Body of pancreas (tissue), 4 donors: ENCODE measurements around the gene CTTNBP2. TPM values are rescaled to one million over a fixed set of nuclear protein-coding genes. Genes with fewer than 3 reads are reported as not detected.

Experiments
- ATAC-seq: fragments of 150-250 bp; one replicate; pipeline ENCODE4 v1.9.1; 2016
- DNase-seq, 4 donors: peaks; one replicate each; pipeline ENCODE4 v3.0.0-alpha.2; 2019
- H3K27ac ChIP-seq, 4 donors: fragments of 200-600 bp; sonication (generic); 1 replicate in 3 of 4; 2 replicates in 1 of 4; pipeline versions ENCODE4 v1.5.1 to v1.6.1; 2016 to 2019; ENCODE audit warnings: mild to moderate bottlenecking in 1 of 4, mixed read lengths in 1 of 4, moderate library complexity in 1 of 4
- H3K27me3 ChIP-seq, 2 donors: fragments of 200-600 bp; sonication (generic); one replicate each; pipeline ENCODE4 v1.6.0; 2016; ENCODE audit warnings: mild to moderate bottlenecking in 1 of 2
- H3K36me3 ChIP-seq, 2 donors: fragments of 200-600 bp; sonication (generic); replicated peaks in 1 of 2; 2 replicates each; pipeline ENCODE4 v1.5.1; 2016; ENCODE audit warnings: low read depth in 2 of 2; ENCODE audit not compliant: insufficient read depth in 1 of 2
- H3K4me1 ChIP-seq: fragments of 200-600 bp; sonication (generic); one replicate; pipeline ENCODE4 v1.6.0; 2016
- H3K4me3 ChIP-seq, 2 donors: fragments of 200-600 bp; sonication (generic); 1 replicate in 1 of 2; 2 replicates in 1 of 2; pipeline ENCODE4 v1.5.1; 2016 to 2019
- H3K9me3 ChIP-seq, 3 donors: fragments of 200-600 bp; sonication (generic); 1 replicate in 2 of 3; 2 replicates in 1 of 3; pipeline ENCODE4 v1.5.1; 2016
- CTCF ChIP-seq, 7 experiments: fragments of 450-650 bp in 4 of 7; fragments of 200-600 bp in 3 of 7; sonication (generic) in 3 of 7; IDR thresholded peaks; one replicate each; pipeline ENCODE4 v1.5.1; 2016 to 2019; ENCODE audit warnings: antibody characterized with exemption in 7 of 7
- POLR2A ChIP-seq, 3 donors: fragments of 450-650 bp; IDR thresholded peaks; one replicate each; pipeline ENCODE4 v1.6.1; 2016; ENCODE audit warnings: antibody characterized with exemption in 3 of 3, mild to moderate bottlenecking in 2 of 3
- WGBS, 2 donors: methylation state at CpG; one replicate each; pipeline ENCODE4 v1.1.5; 2017; 5-methylcytosine and 5-hydroxymethylcytosine counted together
- intact Hi-C: fragments of 100-400 bp; cut with DNase I; formaldehyde crosslinking; loops from one replicate; pipeline ENCODE4 v1.15.1; 2023
- total RNA-seq, 2 donors: library from RNA; depleted of rRNA; stranded (reverse); fragments of >200 nt; gene quantifications; one replicate each; pipeline ENCODE4 v1.1.0, GENCODE V29; 2016

Gene CTTNBP2
- total RNA-seq, 2 donors from 2014 or later, result 18.5 to 25.7 TPM

- Histone ChIP-seq H3K4me1 (no peaks in the 10 kb centered on the region), H3K4me3 (no peak overlapping the region), H3K27ac (no peak overlapping the region), H3K27me3 (no peaks in the 10 kb centered on the region), H3K36me3 (no peaks in the 10 kb centered on the region), H3K9me3 (no peaks in the 10 kb centered on the region)
- no peak for TF ChIP-seq POLR2A (IDR thresholded peaks at IDR 0.05)
- no peak for TF ChIP-seq CTCF (IDR thresholded peaks at IDR 0.05)
- no peak for DNase-seq
- no peak for ATAC-seq
- intact Hi-C loops, result no loop called here
Observed at GRCh38 chr7:117707080-117707479, 166.2 kb downstream of the CTTNBP2 start.

GRCh38 chr7:117706210-117706609 lies 167.0 kb downstream of the CTTNBP2 start:
- Histone ChIP-seq H3K36me3 (no peaks in the 10 kb centered on the region), H3K4me3 (no peak overlapping the region), H3K4me1 (no peaks in the 10 kb centered on the region), H3K27ac (no peak overlapping the region), H3K9me3 (no peaks in the 10 kb centered on the region), H3K27me3 (no peaks in the 10 kb centered on the region)
- ATAC-seq (no peak), DNase-seq (no peak)
- intact Hi-C loops, result no loop called here
- WGBS, 2 donors, result 68 to 75% methylated on average over 2 of the region's 2 CpGs
- TF ChIP-seq POLR2A (IDR thresholded peaks at IDR 0.05), result no peak
- TF ChIP-seq CTCF (IDR thresholded peaks at IDR 0.05), result no peak

- intact Hi-C loops, result no loop called here
- 73 to 82% methylated on average over 4 of the region's 4 CpGs for WGBS, 2 donors
- TF ChIP-seq CTCF (IDR thresholded peaks at IDR 0.05) (no peak), POLR2A (IDR thresholded peaks at IDR 0.05) (no peak)
- ATAC-seq, result no peak
- no peaks in the 10 kb centered on the region for H3K4me1 ChIP-seq
- H3K4me3 ChIP-seq, result no peak overlapping the region
- no peaks in the 10 kb centered on the region for H3K36me3 ChIP-seq
- DNase-seq, result no peak
- H3K27me3 ChIP-seq, result no peaks in the 10 kb centered on the region
- no peaks in the 10 kb centered on the region for H3K9me3 ChIP-seq
- H3K27ac ChIP-seq, result no peak overlapping the region
Observed at GRCh38 chr7:117705630-117706029, 167.6 kb downstream of the CTTNBP2 start.

- H3K27me3 ChIP-seq, result no peaks in the 10 kb centered on the region
- 65 to 67% methylated on average over 3 of the region's 3 CpGs for WGBS, 2 donors
Observed at GRCh38 chr7:117704063-117704462, 169.2 kb downstream of the CTTNBP2 start.

More at GRCh38 chr7:117704063-117704462, 169.2 kb downstream of the CTTNBP2 start:
- ATAC-seq (no peak), DNase-seq (no peak)
- no peaks in the 10 kb centered on the region for H3K36me3 ChIP-seq
- no peak for TF ChIP-seq POLR2A (IDR thresholded peaks at IDR 0.05)
- TF ChIP-seq CTCF (IDR thresholded peaks at IDR 0.05), result no peak
- intact Hi-C loops, result no loop called here
- no peaks in the 10 kb centered on the region for H3K4me1 ChIP-seq
- no peak overlapping the region for H3K4me3 ChIP-seq
- H3K9me3 ChIP-seq, result no peaks in the 10 kb centered on the region
- no peak overlapping the region for H3K27ac ChIP-seq
